GM12878 (cell line): ENCODE data around the gene COL11A2.

Experiments
- CREM ChIP-seq: IDR thresholded peaks from 2 replicates; pipeline ENCODE4 v1.6.1; 2014; ENCODE audit warnings: antibody characterized with exemption, low read depth
- MXI1 ChIP-seq: fragments of 150-350 bp; IDR thresholded peaks from 2 replicates; pipeline ENCODE4 v1.6.1; 2011; ENCODE audit warnings: low read depth, mild to moderate bottlenecking, inconsistent platforms, low read length, improper control_type of control experiment
- NR2C1 ChIP-seq: fragments of 450-650 bp; IDR thresholded peaks from 2 replicates; pipeline ENCODE4 v1.6.1; 2017; ENCODE audit warnings: antibody characterized with exemption, mild to moderate bottlenecking, moderate library complexity
- TF ChIP-seq, protein P1 (sequence below): IDR thresholded peaks from 2 replicates; pipeline ENCODE4 v1.6.1; 2011; ENCODE audit warnings: borderline replicate concordance, low read depth, mild to moderate bottlenecking, moderate library complexity, low read length; ENCODE audit not compliant: insufficient read depth, poor library complexity, severe bottlenecking
- TF ChIP-seq, protein P2 (sequence below): IDR thresholded peaks from 2 replicates; pipeline ENCODE4 v1.6.1; 2011; ENCODE audit warnings: low read depth, mild to moderate bottlenecking, low read length, moderate library complexity, borderline replicate concordance; ENCODE audit errors: extremely low read depth
- TF ChIP-seq, protein P3 (sequence below), 3 experiments: IDR thresholded peaks in 2 of 3; conservative IDR thresholded peaks in 1 of 3; 2 replicates each; pipeline ENCODE4 v1.5.1; 2011; ENCODE audit warnings: low read depth in 3 of 3, low read length in 3 of 3, mild to moderate bottlenecking in 3 of 3, control low read depth in 2 of 3, moderate library complexity in 2 of 3, inconsistent platforms in 1 of 3, mixed read lengths in 1 of 3; ENCODE audit not compliant: control insufficient read depth in 2 of 3, insufficient read depth in 1 of 3; ENCODE audit errors: extremely low read depth in 1 of 3
- TF ChIP-seq, protein P4 (sequence below): fragments of 450-650 bp; IDR thresholded peaks from 2 replicates; pipeline ENCODE4 v1.6.1; 2016; ENCODE audit warnings: mild to moderate bottlenecking

DNA sequence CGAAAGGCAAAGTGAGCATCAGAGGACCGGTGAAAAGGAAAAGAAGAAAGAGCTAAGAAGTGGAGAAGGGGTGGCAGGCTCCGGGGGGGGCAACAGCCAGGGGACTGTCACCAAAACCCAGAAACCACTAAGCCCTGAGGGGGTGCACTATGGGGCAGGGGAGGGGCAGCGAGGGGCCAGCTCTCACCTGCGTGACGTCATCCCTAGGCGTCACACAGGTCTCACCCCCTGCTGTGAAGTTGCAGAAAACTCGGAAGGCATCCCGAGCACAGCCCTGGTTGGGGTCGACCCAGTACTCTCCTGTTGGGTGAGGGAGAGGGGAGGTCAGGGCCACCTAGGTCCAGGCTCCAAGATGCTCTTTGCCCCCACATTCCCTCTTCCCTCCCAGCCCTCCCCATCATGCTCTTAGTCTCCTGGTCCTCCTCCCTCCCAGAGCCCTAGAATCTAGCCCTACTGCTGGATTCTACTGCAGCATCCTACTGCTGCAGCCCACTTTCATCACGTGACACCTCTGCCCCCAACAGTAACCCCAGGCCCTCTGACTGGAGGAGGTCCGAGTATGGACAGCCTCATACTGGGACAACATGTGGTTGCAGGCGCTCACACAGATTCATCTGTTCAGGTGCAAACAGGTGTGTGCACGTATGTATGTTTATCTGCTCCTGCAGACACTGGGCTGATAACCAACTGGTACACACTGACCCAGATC lies 27.4 kb downstream of the COL11A2 start:
- TF ChIP-seq, protein P1, sequence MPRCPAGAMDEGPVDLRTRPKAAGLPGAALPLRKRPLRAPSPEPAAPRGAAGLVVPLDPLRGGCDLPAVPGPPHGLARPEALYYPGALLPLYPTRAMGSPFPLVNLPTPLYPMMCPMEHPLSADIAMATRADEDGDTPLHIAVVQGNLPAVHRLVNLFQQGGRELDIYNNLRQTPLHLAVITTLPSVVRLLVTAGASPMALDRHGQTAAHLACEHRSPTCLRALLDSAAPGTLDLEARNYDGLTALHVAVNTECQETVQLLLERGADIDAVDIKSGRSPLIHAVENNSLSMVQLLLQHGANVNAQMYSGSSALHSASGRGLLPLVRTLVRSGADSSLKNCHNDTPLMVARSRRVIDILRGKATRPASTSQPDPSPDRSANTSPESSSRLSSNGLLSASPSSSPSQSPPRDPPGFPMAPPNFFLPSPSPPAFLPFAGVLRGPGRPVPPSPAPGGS: no peak
- TF ChIP-seq, protein P2, sequence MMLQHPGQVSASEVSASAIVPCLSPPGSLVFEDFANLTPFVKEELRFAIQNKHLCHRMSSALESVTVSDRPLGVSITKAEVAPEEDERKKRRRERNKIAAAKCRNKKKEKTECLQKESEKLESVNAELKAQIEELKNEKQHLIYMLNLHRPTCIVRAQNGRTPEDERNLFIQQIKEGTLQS: no peak
- TF ChIP-seq CREM (no peak), MXI1 (no peak), NR2C1 (no peak)
- TF ChIP-seq, protein P3, sequence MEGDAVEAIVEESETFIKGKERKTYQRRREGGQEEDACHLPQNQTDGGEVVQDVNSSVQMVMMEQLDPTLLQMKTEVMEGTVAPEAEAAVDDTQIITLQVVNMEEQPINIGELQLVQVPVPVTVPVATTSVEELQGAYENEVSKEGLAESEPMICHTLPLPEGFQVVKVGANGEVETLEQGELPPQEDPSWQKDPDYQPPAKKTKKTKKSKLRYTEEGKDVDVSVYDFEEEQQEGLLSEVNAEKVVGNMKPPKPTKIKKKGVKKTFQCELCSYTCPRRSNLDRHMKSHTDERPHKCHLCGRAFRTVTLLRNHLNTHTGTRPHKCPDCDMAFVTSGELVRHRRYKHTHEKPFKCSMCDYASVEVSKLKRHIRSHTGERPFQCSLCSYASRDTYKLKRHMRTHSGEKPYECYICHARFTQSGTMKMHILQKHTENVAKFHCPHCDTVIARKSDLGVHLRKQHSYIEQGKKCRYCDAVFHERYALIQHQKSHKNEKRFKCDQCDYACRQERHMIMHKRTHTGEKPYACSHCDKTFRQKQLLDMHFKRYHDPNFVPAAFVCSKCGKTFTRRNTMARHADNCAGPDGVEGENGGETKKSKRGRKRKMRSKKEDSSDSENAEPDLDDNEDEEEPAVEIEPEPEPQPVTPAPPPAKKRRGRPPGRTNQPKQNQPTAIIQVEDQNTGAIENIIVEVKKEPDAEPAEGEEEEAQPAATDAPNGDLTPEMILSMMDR (IDR thresholded peaks at IDR 0.05 in 2 of 3, conservative IDR thresholded peaks at IDR 0.05 in 1 of 3; ENCODE audit: control insufficient read depth in 2 of 3, extremely low read depth in 1 of 3, insufficient read depth in 1 of 3, low read depth in 3 of 3, low read length in 3 of 3): no peak
- TF ChIP-seq, protein P4, sequence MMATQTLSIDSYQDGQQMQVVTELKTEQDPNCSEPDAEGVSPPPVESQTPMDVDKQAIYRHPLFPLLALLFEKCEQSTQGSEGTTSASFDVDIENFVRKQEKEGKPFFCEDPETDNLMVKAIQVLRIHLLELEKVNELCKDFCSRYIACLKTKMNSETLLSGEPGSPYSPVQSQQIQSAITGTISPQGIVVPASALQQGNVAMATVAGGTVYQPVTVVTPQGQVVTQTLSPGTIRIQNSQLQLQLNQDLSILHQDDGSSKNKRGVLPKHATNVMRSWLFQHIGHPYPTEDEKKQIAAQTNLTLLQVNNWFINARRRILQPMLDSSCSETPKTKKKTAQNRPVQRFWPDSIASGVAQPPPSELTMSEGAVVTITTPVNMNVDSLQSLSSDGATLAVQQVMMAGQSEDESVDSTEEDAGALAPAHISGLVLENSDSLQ: no peak
